Natural killer cell (primary cell): ENCODE data around the gene MMP2. TPM values are rescaled to one million over a fixed set of nuclear protein-coding genes. Genes with fewer than 3 reads are reported as not detected.

Source experiments
- ATAC-seq, 3 donors: fragments of 150-1000 bp in 2 of 3; fragments of 200-7000 bp in 1 of 3; cut with Tn5 transposase; 1 replicate in 1 of 3; 2 replicates in 2 of 3; pipeline ENCODE4 v1.10.0; 2021; ENCODE audit warnings: mild to moderate bottlenecking in 2 of 3, moderate library complexity in 2 of 3
- DNase-seq, 2 donors: peaks; one replicate each; pipeline versions ENCODE4 v3.0.0 to v3.0.0-alpha.2; 2013 to 2021; ENCODE audit warnings: mixed read lengths in 1 of 2
- H3K27ac ChIP-seq: one replicate; pipeline ENCODE4 v1.5.1; 2013; ENCODE audit warnings: mild to moderate bottlenecking, low read length
- H3K27me3 ChIP-seq: one replicate; pipeline ENCODE4 v1.6.1; 2013; ENCODE audit warnings: low read length; ENCODE audit not compliant: control insufficient read depth, insufficient read depth
- H3K36me3 ChIP-seq: one replicate; pipeline ENCODE4 v1.6.1; 2013; ENCODE audit warnings: low read length; ENCODE audit not compliant: control insufficient read depth, insufficient read depth
- H3K4me1 ChIP-seq: one replicate; pipeline ENCODE4 v1.6.1; 2013; ENCODE audit warnings: low read length; ENCODE audit not compliant: control insufficient read depth, insufficient read depth
- H3K4me3 ChIP-seq: one replicate; pipeline ENCODE4 v1.5.1; 2013; ENCODE audit warnings: low read length
- H3K9me3 ChIP-seq: one replicate; pipeline ENCODE4 v1.6.1; 2013; ENCODE audit warnings: low read length; ENCODE audit not compliant: control insufficient read depth, insufficient read depth
- H3K27ac Mint-ChIP-seq, 2 donors: one replicate each; pipeline ENCODE4 v1.8.0; 2022; ENCODE audit warnings: mild to moderate bottlenecking in 2 of 2, mixed read lengths in 2 of 2, moderate library complexity in 1 of 2
- H3K27me3 Mint-ChIP-seq, 2 donors: one replicate each; pipeline ENCODE4 v1.8.0; 2022; ENCODE audit warnings: low read depth in 2 of 2, mixed read lengths in 2 of 2
- H3K36me3 Mint-ChIP-seq: one replicate; pipeline ENCODE4 v1.8.0; 2022; ENCODE audit warnings: mixed read lengths
- H3K4me1 Mint-ChIP-seq, 2 donors: one replicate each; pipeline ENCODE4 v1.8.0; 2022; ENCODE audit warnings: mixed read lengths in 2 of 2
- H3K4me3 Mint-ChIP-seq: one replicate; pipeline ENCODE4 v1.8.0; 2022; ENCODE audit warnings: mild to moderate bottlenecking, moderate library complexity, mixed read lengths
- H3K9me3 Mint-ChIP-seq, 2 donors: one replicate each; pipeline ENCODE4 v1.8.0; 2022; ENCODE audit warnings: mixed read lengths in 2 of 2
- WGBS: methylation state at CpG from one replicate; pipeline ENCODE4 v1.1.7; 2013; ENCODE audit warnings: missing lambda C conversion rate; ENCODE audit not compliant: insufficient coverage; 5-methylcytosine and 5-hydroxymethylcytosine counted together
- intact Hi-C: fragments of 100-400 bp; cut with micrococcal nuclease; formaldehyde crosslinking; loops from one replicate; pipeline ENCODE4 v1.14.2; 2022
- total RNA-seq, 4 donors: library from RNA; stranded (reverse); fragments of 120-200 nt in 1 of 4; gene quantifications; one replicate each; pipeline versions ENCODE4 v1.2.3 to v1.2.4, GENCODE V29; 2013 to 2022
- TF ChIP-seq, protein P1 (sequence below): fragments of 200-600 bp; IDR thresholded peaks from one replicate; pipeline ENCODE4 v1.8.0; 2022; ENCODE audit warnings: antibody characterized with exemption

The MMP2 gene
- total RNA-seq, 3 donors from 2014 or later (not counting 1 experiment from before 2014, with no cell fraction given), result not detected

- Mint-ChIP-seq H3K9me3 (no peaks in the 10 kb centered on the region), H3K4me1 (peaks cover 0 to 3% of the 10 kb centered on the region in 2 donors), H3K4me3 (no peak overlapping the region), H3K36me3 (no peaks in the 10 kb centered on the region), H3K27ac (no peak overlapping the region), H3K27me3 (no peaks in the 10 kb centered on the region)
- peaks cover 2% of the 10 kb centered on the region for H3K4me1 ChIP-seq
- DNase-seq (no peak), ATAC-seq (no peak)
- H3K4me3 ChIP-seq, result no peak overlapping the region
- 85% methylated on average over 4 of the region's 4 CpGs for WGBS
- H3K27ac ChIP-seq, result no peak overlapping the region
- intact Hi-C loops, result loop anchor here (5.0 kb wide), 2 partner anchors 236 to 1914 kb away; no protein-coding TSS in a partner anchor
- H3K27me3 ChIP-seq, result no peaks in the 10 kb centered on the region
- H3K36me3 ChIP-seq, result no peaks in the 10 kb centered on the region
- TF ChIP-seq, protein P1, sequence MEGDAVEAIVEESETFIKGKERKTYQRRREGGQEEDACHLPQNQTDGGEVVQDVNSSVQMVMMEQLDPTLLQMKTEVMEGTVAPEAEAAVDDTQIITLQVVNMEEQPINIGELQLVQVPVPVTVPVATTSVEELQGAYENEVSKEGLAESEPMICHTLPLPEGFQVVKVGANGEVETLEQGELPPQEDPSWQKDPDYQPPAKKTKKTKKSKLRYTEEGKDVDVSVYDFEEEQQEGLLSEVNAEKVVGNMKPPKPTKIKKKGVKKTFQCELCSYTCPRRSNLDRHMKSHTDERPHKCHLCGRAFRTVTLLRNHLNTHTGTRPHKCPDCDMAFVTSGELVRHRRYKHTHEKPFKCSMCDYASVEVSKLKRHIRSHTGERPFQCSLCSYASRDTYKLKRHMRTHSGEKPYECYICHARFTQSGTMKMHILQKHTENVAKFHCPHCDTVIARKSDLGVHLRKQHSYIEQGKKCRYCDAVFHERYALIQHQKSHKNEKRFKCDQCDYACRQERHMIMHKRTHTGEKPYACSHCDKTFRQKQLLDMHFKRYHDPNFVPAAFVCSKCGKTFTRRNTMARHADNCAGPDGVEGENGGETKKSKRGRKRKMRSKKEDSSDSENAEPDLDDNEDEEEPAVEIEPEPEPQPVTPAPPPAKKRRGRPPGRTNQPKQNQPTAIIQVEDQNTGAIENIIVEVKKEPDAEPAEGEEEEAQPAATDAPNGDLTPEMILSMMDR, result no peak
- no peaks in the 10 kb centered on the region for H3K9me3 ChIP-seq
These were observed 12.8 kb upstream of the MMP2 start for GRCh38 chr16:55466209-55466608.

DNA sequence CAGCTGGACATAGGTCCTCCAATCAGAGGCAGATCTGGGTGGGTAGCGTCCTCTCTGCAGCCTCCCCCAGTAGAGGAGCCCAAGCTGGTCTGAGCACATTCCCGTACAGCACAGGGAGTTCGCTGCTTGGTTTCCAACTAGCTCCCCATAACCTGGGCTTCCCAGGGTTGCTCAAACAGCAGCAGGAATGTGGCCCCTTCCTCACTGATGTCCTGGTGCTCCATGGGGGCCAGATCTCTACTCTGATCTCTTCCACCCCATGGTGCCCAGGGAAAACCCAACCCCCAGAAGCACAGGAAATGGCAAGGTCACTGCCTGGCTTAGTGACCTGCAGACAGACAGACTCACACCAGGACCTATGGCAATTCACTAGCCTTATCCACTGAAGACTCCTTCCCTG, 11.1 kb upstream of the MMP2 start:
- Mint-ChIP-seq H3K4me3 (no peak overlapping the region), H3K4me1 (peaks cover 0 to 3% of the 10 kb centered on the region in 2 donors), H3K27me3 (no peaks in the 10 kb centered on the region), H3K27ac (no peak overlapping the region), H3K36me3 (no peaks in the 10 kb centered on the region), H3K9me3 (no peaks in the 10 kb centered on the region)
- ATAC-seq (no peak), DNase-seq (no peak)
- H3K4me1 ChIP-seq, result peaks cover 2% of the 10 kb centered on the region
- intact Hi-C loops, result loop anchor here (5.0 kb wide), 2 partner anchors 234 to 1916 kb away; no protein-coding TSS in a partner anchor
- no peaks in the 10 kb centered on the region for H3K27me3 ChIP-seq
- no peak overlapping the region for H3K4me3 ChIP-seq
- 98% methylated on average over 3 of the region's 3 CpGs for WGBS
- H3K27ac ChIP-seq, result no peak overlapping the region
- TF ChIP-seq, protein P1, result no peak
- no peaks in the 10 kb centered on the region for H3K36me3 ChIP-seq
- no peaks in the 10 kb centered on the region for H3K9me3 ChIP-seq

DNA sequence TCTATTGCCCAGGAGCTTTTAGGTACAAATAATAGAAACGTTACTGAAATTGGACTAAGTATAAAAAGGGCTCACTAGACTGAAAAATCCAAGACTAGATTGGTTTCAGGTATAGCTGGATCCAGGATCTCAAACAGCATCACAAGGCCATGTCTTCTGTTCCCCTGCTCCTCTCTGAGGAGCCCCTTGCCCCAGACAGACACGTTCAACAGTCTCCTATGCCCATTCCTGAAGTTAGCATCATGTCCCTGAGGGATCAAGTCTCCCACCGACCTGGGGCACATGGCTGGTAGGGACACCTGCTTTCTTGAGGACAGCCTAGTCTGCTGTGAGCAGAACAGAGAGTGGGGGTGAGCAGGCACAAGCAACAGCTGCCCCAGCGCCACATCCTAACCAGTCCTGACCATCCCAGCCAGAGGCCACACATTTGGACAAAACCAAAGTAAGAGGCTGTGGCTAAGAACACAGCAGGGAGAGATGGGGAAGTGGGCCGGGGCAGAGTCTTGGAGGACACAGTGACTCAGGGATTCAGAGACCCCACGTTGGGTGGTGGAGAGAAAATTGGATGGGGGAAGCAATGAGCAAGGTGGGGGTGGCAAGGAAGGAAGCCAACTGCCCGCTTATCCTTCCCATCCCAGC, 10.5 kb upstream of the MMP2 start:
- intact Hi-C loops, result loop anchor here (5.0 kb wide), 2 partner anchors 234 to 1916 kb away; no protein-coding TSS in a partner anchor
- Histone ChIP-seq H3K27ac (no peak overlapping the region), H3K36me3 (no peaks in the 10 kb centered on the region), H3K4me3 (no peak overlapping the region), H3K27me3 (no peaks in the 10 kb centered on the region), H3K4me1 (peaks cover 2% of the 10 kb centered on the region), H3K9me3 (no peaks in the 10 kb centered on the region)
- peaks cover 0 to 3% of the 10 kb centered on the region in 2 donors for H3K4me1 Mint-ChIP-seq
- TF ChIP-seq, protein P1, result no peak
- 66% methylated on average over 7 of the region's 7 CpGs for WGBS
- H3K9me3 Mint-ChIP-seq, result no peaks in the 10 kb centered on the region
- ATAC-seq, result no peak
- H3K4me3 Mint-ChIP-seq, result no peak overlapping the region
- no peak overlapping the region for H3K27ac Mint-ChIP-seq
- no peaks in the 10 kb centered on the region for H3K36me3 Mint-ChIP-seq
- H3K27me3 Mint-ChIP-seq, result no peaks in the 10 kb centered on the region
- no peak for DNase-seq
